RWPE1 (cell line): ENCODE data around the gene TMEM209.
"Not testable (repeated sequence)": the region's sequence is repeated elsewhere in the genome, so short reads cannot be mapped to it uniquely, and the experiment has no call there.

ENCODE experiments used
- CTCF ChIA-PET: fragments of 350-600 bp; sonication (Branson Sonifier 250); formaldehyde crosslinking; extraction: SDS; loops from one replicate; lab custom pipeline; 2021; lab: Yijun Ruan, JAX
- POLR2A ChIA-PET: fragments of 400-600 bp; formaldehyde crosslinking; extraction: SDS; loops from one replicate; lab custom pipeline; 2020; ENCODE audit warnings: antibody characterized with exemption; ENCODE audit not compliant: low non-redundant PET; lab: Yijun Ruan, JAX
- DNase-seq: peaks from one replicate; pipeline ENCODE4 v3.0.0; 2012; ENCODE audit warnings: low spot score
- H3K27ac ChIP-seq: fragments of 450-650 bp; 2 replicates; pipeline ENCODE4 v1.5.1; 2017
- TF ChIP-seq, protein P1 (sequence below): fragments of 450-650 bp; conservative IDR thresholded peaks from 2 replicates; pipeline ENCODE4 v1.5.1; 2017; ENCODE audit warnings: low read depth, mild to moderate bottlenecking

The TMEM209 gene

DNA sequence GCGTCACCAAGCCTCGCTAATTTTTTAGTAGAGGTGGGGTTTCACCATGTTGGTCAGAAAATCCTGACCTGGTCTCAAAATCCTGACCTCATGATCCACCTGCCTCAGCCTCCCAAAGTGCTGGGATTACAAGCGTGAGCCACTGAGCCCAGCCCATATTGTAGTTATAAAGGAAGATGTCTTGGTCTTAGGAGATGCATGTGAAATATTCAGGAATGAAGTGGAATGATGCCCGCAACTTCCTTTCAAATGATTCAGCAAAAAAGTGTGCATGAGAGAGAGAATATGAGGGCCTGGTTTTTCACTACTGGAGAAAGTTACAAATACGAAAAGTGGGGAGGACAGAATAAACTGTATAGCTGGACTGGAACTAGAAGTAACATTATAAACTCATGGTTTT lies 15.9 kb downstream of the TMEM209 start:
- H3K27ac ChIP-seq: no peak overlapping the region
- POLR2A ChIA-PET: no interaction called here
- DNase-seq: no peak
- CTCF ChIA-PET: no interaction called here
- TF ChIP-seq, protein P1, sequence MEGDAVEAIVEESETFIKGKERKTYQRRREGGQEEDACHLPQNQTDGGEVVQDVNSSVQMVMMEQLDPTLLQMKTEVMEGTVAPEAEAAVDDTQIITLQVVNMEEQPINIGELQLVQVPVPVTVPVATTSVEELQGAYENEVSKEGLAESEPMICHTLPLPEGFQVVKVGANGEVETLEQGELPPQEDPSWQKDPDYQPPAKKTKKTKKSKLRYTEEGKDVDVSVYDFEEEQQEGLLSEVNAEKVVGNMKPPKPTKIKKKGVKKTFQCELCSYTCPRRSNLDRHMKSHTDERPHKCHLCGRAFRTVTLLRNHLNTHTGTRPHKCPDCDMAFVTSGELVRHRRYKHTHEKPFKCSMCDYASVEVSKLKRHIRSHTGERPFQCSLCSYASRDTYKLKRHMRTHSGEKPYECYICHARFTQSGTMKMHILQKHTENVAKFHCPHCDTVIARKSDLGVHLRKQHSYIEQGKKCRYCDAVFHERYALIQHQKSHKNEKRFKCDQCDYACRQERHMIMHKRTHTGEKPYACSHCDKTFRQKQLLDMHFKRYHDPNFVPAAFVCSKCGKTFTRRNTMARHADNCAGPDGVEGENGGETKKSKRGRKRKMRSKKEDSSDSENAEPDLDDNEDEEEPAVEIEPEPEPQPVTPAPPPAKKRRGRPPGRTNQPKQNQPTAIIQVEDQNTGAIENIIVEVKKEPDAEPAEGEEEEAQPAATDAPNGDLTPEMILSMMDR: no peak

DNA sequence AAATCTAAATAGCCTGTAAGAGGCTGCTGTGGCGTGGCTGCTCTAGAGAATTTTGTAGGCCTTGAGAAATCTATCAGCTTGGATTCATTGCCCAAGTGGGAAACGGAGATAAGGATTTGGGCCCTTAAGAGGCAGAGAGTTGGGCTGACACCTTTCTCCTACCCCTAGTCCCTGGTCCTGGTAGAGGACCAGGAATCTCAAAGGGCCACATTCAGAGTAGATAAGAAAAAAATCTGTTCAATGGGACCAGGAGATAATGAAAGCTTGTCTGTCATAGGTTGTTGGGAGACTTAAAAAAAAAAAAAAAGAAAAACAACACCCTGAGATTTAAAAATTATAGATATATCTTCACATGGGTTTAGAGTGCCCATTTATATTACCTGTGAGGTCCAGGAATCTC lies 17.8 kb downstream of the TMEM209 start:
- no peak overlapping the region for H3K27ac ChIP-seq
- POLR2A ChIA-PET: no interaction called here
- no peak for DNase-seq
- TF ChIP-seq, protein P1: no peak
- CTCF ChIA-PET: no interaction called here

GRCh38 chr7:130184349-130184748 lies 20.9 kb downstream of the TMEM209 start:
- H3K27ac ChIP-seq, CTCF ChIA-PET, POLR2A ChIA-PET, DNase-seq: not testable (repeated sequence)

GRCh38 chr7:130182990-130183389 lies 22.2 kb downstream of the TMEM209 start:
- ChIA-PET POLR2A (no interaction called here), CTCF (interaction anchor here (0.6 kb wide), 1 partner anchor 234 kb away, joined by 3 read pairs; no protein-coding TSS in a partner anchor)
- DNase-seq: no peak
- TF ChIP-seq, protein P1: no peak
- H3K27ac ChIP-seq: no peak overlapping the region

- TF ChIP-seq, protein P1: no peak
- no peak overlapping the region for H3K27ac ChIP-seq
- POLR2A ChIA-PET: no interaction called here
- CTCF ChIA-PET: no interaction called here
- DNase-seq: no peak
Measured at GRCh38 chr7:130181263-130181605, 24.0 kb downstream of the TMEM209 start.

DNA sequence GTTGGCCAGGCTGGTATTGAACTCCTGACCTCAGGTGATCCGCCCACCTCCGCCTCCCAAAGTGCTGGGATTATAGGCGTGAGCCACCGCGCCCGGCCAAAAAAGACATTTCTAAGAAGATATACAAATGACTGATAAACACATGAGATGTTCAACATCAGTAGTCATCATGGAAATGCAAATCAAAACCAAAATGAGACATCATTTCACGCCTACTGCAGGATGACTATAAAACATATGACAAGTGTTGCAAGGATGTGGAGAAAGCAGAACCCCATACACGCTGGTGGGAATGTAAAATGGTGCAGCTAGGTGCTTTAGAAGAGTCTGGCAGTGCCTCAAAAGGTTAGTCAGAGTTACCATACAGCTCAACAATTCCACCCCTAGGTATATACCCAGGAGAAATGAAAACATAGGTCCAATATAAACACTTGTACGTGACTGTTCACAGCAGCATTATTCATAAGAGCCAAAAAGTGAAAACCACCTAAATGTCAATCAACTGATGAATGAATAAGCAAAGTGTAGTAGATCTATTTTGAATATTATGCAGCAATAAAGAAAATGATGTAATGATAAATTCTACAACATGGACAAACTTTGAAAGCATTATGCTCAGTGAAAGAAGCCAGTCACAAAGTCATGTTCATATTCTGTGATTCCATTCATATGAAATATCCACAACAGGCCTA lies 24.5 kb downstream of the TMEM209 start:
- POLR2A ChIA-PET: interaction anchor here (0.7 kb wide), 1 partner anchor 111 kb away, joined by 3 read pairs; no protein-coding TSS in a partner anchor
- no peak overlapping the region for H3K27ac ChIP-seq
- no peak for DNase-seq
- CTCF ChIA-PET: no interaction called here
- TF ChIP-seq, protein P1: no peak

DNA sequence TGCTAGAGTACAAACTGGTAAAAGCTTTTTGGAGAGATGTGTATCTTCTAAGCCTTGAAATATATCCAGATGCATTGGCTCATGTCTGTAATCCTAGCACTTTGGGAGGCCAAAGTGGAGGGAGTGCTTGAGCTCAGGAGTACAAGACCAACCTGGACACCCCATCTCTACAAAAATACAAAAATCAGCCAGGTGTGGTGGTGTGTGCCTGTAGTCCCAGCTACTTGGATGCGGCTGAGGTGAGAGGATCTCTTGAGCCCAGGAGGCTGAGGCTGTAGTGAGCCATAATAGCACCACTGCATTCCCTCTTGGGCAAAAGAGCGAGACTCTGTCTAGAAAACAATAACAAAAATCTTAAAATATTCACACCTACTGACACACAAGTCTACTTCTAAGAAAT lies 25.6 kb downstream of the TMEM209 start:
- ChIA-PET POLR2A (no interaction called here), CTCF (no interaction called here)

More for the DNA sequence above, 25.6 kb downstream of the TMEM209 start:
- H3K27ac ChIP-seq: no peak overlapping the region
- DNase-seq: no peak
- TF ChIP-seq, protein P1: no peak
